ENCODE measurements around the gene HDAC9.

Gene HDAC9

GRCh38 chr7:18494821-18495408, 634 bp upstream of the HDAC9 start:
- no peak for DNase-seq (ENCODE audit: low read depth in 2 of 2)

DNA sequence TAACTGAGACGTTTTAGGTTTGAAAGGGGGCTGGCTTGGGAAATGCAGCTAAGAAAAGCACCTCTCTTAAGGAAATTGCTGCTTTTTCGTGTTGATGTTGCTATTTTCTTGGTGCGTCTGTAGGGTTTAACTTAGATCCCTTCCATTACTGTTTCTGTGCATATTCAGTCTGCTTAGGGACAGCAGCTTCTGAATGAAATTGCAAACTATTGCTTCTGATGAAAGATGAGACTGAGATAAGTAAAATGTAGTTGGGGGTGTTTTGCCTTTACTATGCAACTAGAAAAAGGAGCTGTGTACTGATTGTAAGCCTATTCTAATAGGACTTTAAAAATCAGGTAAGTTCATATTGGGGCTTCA, 772 bp downstream of the HDAC9 start:
- no peak for DNase-seq (ENCODE audit: low read depth in 2 of 2)

DNA sequence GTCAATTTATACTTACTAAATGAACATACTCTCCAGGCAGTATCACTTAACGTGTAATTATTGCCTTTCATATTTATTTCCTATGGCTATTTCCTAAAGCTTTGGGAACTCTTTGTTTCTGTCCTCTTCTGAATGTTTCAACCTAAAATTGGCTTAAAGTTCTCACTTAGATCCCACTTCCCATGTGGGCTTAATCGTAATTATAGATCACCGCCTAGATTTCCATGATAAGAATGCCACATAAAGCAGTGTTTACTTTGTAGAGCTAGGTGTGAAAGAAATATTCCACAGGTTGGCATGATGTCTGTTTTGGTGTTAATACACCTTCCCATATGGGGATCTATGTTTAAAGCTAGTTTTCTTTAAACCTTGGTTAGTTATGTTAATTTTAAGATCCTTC, 1.5 kb downstream of the HDAC9 start:
- DNase-seq (ENCODE audit: low read depth in 2 of 2), result no peak

GRCh38 chr7:18497800-18498199, 2.3 kb downstream of the HDAC9 start:
- no peak for DNase-seq (ENCODE audit: low read depth in 2 of 2)

DNA sequence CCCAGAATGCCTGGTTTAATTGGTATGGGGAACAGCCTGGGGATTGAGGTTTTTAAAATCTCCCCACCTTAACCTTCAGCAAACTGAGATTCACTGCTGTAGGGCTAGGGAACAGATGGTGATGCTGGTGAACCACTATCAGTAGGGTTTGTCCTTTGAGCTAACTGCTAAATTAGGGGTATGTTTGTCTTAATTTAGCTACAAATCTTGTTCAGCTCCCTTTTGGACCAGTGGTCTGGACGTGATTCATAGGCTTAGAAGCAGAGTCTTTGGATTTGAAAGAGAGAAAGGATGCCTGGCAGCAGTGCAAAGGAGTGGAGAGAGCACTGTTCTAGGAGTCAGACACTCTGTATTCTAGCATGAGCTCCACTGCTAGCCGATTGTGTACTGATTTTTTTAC, 2.8 kb downstream of the HDAC9 start:
- DNase-seq (ENCODE audit: low read depth in 2 of 2), result no peak

GRCh38 chr7:18499407-18500177, 4.0 kb downstream of the HDAC9 start:
- DNase-seq (ENCODE audit: low read depth in 2 of 2), result no peak

- no peak for DNase-seq (ENCODE audit: low read depth in 2 of 2)
These were observed 7.7 kb downstream of the HDAC9 start for GRCh38 chr7:18503126-18503866.

- no peak for DNase-seq (ENCODE audit: low read depth in 2 of 2)
These were observed 9.4 kb downstream of the HDAC9 start for GRCh38 chr7:18504965-18505364.

DNA sequence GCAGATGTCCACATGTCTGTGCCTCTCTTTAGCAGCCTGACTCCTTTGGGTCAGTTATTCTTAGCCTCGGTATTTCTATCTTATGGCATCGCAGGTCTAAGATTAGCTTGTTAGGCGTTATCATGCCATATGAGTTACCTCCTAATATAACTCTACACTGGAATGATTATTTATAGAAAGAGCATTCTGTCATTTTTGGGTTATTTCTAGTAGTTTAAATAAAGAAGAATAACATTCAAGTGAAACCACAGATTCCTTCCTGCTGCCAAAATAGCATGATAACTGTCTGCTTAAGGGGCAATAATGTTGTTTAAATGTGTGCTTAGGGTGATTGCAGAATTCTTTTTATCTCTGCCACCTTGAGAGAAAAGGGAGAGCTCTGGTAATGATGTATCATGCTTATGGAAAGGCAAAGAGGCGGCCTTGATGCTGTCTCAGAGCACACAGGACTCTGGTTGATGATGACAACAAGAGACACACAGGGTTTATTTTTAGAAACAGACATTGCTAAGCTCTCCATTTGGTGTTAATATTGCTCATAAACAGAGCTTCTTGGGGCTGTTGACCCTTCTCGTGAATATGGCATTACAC, 10.4 kb downstream of the HDAC9 start:
- DNase-seq (ENCODE audit: low read depth in 2 of 2), result no peak

DNA sequence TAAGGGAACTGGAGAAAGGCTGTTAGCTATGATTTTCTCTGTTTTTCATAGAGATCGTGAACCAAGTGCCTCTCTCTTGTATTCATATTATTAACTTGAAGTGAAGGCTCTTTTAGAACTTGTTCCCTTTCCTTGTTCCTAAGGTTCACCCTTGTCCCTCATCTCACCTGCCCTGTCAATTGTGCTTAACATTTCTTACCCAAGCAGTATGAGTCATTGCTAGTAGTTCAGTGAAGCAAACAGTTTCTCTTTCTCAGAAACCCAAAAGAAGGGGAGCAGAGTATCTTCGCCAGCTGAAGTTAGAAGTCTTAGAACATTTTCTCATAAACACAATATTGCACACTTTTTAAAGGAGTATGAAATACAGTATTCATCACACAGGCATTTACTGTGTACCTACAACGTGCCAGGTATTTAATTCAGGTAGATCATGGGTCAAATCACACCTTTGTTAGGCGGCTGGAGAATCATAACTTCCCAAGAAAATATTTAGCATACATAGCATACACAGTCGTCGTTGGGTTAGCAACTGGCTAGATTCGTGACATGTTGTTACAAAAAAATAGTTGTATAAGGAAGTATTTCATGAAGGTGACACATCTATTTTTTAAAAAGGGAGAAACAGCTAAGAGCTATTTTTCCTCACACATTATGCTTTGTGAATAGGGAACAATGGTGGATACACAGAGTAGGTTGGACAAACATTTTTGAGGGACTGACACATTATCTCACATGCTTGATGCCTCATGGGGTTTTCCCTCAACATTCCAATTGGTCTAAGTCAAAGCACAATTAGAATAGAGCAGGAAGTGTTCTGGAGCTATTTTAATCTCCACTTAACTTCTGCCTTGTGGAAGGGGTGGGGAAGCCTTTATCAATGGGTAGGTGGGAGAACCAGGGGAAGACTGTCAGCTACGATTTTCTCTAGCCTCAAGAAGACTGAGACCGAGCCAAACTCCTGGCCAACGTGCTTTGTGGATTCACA, 13.2 kb downstream of the HDAC9 start:
- DNase-seq (ENCODE audit: low read depth in 2 of 2), result no peak

GRCh38 chr7:18509481-18509880, 13.9 kb downstream of the HDAC9 start:
- no peak for DNase-seq (ENCODE audit: low read depth in 2 of 2)

- DNase-seq (ENCODE audit: low read depth in 2 of 2), result no peak
These were observed 16.0 kb downstream of the HDAC9 start for GRCh38 chr7:18511351-18512140.

DNA sequence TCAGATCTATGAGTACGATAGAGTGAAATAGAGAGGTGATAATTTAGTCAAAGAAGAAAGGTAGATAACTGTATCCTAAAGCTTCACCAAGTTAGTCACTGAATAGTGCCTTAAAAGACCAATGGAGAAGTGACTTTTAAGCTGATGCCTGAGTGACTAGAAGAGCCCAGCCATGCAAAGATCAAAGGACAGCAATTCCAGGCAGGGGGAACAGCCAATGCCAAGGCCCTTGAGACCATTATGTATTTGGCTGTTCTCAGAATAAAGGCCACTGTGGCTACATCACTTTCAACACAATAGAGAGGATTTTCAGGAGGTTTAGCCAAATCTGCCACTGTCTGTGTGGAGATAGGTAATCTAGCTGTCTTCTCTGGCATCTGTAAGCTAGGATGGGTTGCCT, 17.8 kb downstream of the HDAC9 start:
- no peak for DNase-seq (ENCODE audit: low read depth in 2 of 2)

GRCh38 chr7:18515067-18515466, 19.5 kb downstream of the HDAC9 start:
- no peak for DNase-seq (ENCODE audit: low read depth in 2 of 2)

- DNase-seq (ENCODE audit: low read depth in 2 of 2), result no peak
These were observed 22.1 kb downstream of the HDAC9 start for GRCh38 chr7:18517646-18518045.

GRCh38 chr7:18518555-18518954, 23.0 kb downstream of the HDAC9 start:
- no peak for DNase-seq (ENCODE audit: low read depth in 2 of 2)

DNA sequence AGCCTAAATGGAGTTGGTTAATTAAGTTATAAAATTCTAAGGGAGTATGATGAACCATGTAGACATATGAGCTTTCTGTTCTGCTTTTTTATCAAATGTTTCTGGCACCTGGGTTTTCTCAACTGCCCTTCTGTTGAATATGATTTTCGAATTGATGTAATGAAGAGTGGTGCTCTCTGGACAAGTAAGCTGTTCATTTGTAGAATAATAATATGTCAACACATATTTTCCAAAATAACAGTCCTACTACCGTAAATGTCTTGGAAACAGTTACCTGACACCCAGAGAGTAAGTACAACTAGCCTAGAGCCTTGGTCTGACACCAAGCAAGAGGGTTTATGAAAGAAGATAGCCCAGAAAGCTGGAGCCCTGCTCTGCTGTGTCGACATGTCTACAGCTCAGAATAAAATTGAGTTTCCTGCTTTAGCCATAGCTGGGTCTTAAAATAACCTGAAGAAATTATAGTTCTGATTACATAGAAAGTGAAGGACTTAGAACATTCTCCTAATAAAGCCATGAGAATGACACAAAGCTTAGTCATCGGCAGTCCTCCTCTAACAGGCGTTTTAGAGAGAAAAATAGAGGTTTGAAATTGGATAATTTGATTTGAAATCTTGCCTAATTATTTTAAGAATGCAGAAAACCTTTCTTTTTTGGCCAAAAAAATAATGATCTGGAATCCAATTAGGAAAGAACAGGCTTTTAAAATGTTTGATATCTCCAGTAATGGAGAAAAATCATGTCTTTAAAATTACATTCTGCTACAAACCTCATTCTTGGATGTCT, 25.1 kb downstream of the HDAC9 start:
- DNase-seq (ENCODE audit: low read depth in 2 of 2), result no peak

DNA sequence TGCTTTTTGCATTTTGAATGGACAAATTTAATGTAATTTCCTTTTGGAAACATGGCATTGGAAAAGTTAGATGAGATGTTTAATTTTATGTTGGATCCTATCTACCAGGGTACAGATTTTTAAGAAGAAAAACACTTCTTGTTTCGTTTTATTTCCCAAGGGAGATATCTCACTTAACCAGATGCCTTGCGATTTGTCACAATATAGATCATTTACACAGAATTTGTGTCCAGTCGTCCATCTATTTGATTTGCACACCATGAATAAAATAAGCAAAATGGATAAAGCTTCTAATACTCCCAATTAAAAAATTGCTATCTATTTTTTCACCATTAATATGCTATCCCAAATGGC, 25.7 kb downstream of the HDAC9 start:
- no peak for DNase-seq (ENCODE audit: low read depth in 2 of 2)

- no peak for DNase-seq (ENCODE audit: low read depth in 2 of 2)
These were observed 26.5 kb downstream of the HDAC9 start for GRCh38 chr7:18521945-18522566.

DNA sequence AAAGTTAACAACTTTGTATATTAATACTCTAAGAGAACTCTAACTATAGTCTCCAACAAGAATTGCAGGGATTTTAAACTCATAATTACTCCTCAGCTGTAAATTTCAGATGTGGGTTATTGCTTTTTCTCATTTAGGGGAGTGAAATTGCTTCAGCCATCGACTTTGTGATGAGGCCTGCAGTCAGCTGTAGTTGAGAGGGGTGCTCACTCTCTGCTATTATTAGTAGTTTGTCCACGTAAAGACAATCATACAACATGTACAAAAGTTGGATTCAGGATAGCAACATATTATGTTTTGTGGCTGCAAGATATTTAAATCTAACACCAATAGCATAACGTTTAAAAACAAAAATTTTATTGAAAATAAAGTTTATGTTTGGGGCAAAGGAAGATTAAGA, 28.7 kb downstream of the HDAC9 start:
- no peak for DNase-seq (ENCODE audit: low read depth in 2 of 2)
